HEK293 (cell line): Measurements from ENCODE around the gene EIF5A.

Experiments
- CTCF ChIA-PET: fragments of 350-600 bp; formaldehyde crosslinking; extraction: SDS; loops from one replicate; lab custom pipeline; 2021; ENCODE audit warnings: antibody characterized with exemption; lab: Yijun Ruan, JAX
- POLR2A ChIA-PET: fragments of 300-600 bp; formaldehyde crosslinking; extraction: SDS; loops from one replicate; lab custom pipeline; 2020; ENCODE audit warnings: antibody characterized with exemption, inconsistent platforms; lab: Yijun Ruan, JAX
- H3K27ac ChIP-seq: fragments of 200-500 bp; sonication (Bioruptor generic); 2 replicates; pipeline ENCODE4 v1.5.1; 2014; ENCODE audit warnings: low read depth, low read length, control low read depth, inconsistent platforms; ENCODE audit errors: extremely low read depth
- H3K36me3 ChIP-seq, 2 experiments: fragments of 200-500 bp in 1 of 2; sonication (Bioruptor generic) in 1 of 2; 1 replicate in 1 of 2; 2 replicates in 1 of 2; pipeline ENCODE4 v1.5.1; 2014 to 2017; ENCODE audit warnings: inconsistent platforms in 2 of 2, low read length in 2 of 2; ENCODE audit not compliant: control insufficient read depth in 2 of 2, insufficient read depth in 1 of 2
- H3K4me1 ChIP-seq: fragments of 200-500 bp; sonication (Bioruptor generic); 2 replicates; pipeline ENCODE4 v1.5.1; 2014; ENCODE audit warnings: mild to moderate bottlenecking, low read length, inconsistent platforms; ENCODE audit not compliant: control insufficient read depth, insufficient read depth
- H3K4me3 ChIP-seq: 2 replicates; pipeline ENCODE4 v1.5.1; 2011; ENCODE audit warnings: low read depth, mild to moderate bottlenecking, control low read depth, low read length, moderate library complexity
- H3K9me3 ChIP-seq: fragments of 200-500 bp; sonication (Bioruptor generic); 2 replicates; pipeline ENCODE4 v1.5.1; 2014; ENCODE audit warnings: low read depth, low read length, inconsistent platforms; ENCODE audit not compliant: control insufficient read depth, insufficient read depth
- SP2 ChIP-seq: fragments of 450-650 bp; formaldehyde crosslinking; IDR thresholded peaks from 2 replicates; pipeline ENCODE4 v1.5.1; 2016; ENCODE audit warnings: missing biosample characterization, missing genetic modification characterization
- ZFP41 ChIP-seq: fragments of 450-650 bp; formaldehyde crosslinking; IDR thresholded peaks from 2 replicates; pipeline ENCODE4 v1.5.1; 2016; ENCODE audit warnings: missing biosample characterization, missing genetic modification characterization, borderline replicate concordance
- ZNF211 ChIP-seq: fragments of 450-650 bp; formaldehyde crosslinking; IDR thresholded peaks from 2 replicates; pipeline ENCODE4 v1.5.1; 2016; ENCODE audit warnings: low read depth, missing biosample characterization, missing genetic modification characterization
- ZNF239 ChIP-seq: fragments of 450-650 bp; formaldehyde crosslinking; IDR thresholded peaks from 2 replicates; pipeline ENCODE4 v1.5.1; 2016; ENCODE audit warnings: missing biosample characterization, missing genetic modification characterization
- ZNF341 ChIP-seq: fragments of 450-650 bp; formaldehyde crosslinking; IDR thresholded peaks from 2 replicates; pipeline ENCODE4; 2016; ENCODE audit warnings: low read depth, missing biosample characterization, missing genetic modification characterization
- ZNF391 ChIP-seq: fragments of 450-650 bp; formaldehyde crosslinking; IDR thresholded peaks from 2 replicates; pipeline ENCODE4 v1.5.1; 2016; ENCODE audit warnings: low read depth, missing biosample characterization, missing genetic modification characterization, borderline replicate concordance
- ZNF501 ChIP-seq: fragments of 450-650 bp; formaldehyde crosslinking; IDR thresholded peaks from 2 replicates; pipeline ENCODE4 v1.5.1; 2016; ENCODE audit warnings: missing biosample characterization, missing genetic modification characterization
- ZNF529 ChIP-seq: fragments of 450-650 bp; formaldehyde crosslinking; IDR thresholded peaks from 2 replicates; pipeline ENCODE4 v1.5.1; 2017; ENCODE audit warnings: missing genetic modification characterization, missing biosample characterization; ENCODE audit not compliant: insufficient replicate concordance
- ZNF596 ChIP-seq: fragments of 450-650 bp; IDR thresholded peaks from 2 replicates; pipeline ENCODE4 v1.5.0; 2018; ENCODE audit warnings: missing biosample characterization, mild to moderate bottlenecking, missing genetic modification characterization, moderate library complexity
- ZNF600 ChIP-seq: fragments of 450-650 bp; formaldehyde crosslinking; IDR thresholded peaks from 2 replicates; pipeline ENCODE4 v1.5.1; 2016; ENCODE audit warnings: missing biosample characterization, missing genetic modification characterization
- ZNF624 ChIP-seq: fragments of 450-650 bp; formaldehyde crosslinking; IDR thresholded peaks from 2 replicates; pipeline ENCODE4 v1.5.1; 2017; ENCODE audit warnings: missing biosample characterization, missing genetic modification characterization
- ZNF785 ChIP-seq: fragments of 450-650 bp; formaldehyde crosslinking; IDR thresholded peaks from 2 replicates; pipeline ENCODE4 v1.5.1; 2016; ENCODE audit warnings: missing biosample characterization, missing genetic modification characterization
- TF ChIP-seq, protein P1 (sequence below): fragments of 450-650 bp; formaldehyde crosslinking; IDR thresholded peaks from 2 replicates; pipeline ENCODE4 v1.5.1; 2016; ENCODE audit warnings: missing biosample characterization, missing genetic modification characterization, borderline replicate concordance
- TF ChIP-seq, protein P2 (sequence below): fragments of 450-650 bp; formaldehyde crosslinking; IDR thresholded peaks from 2 replicates; pipeline ENCODE4 v1.5.1; 2016; ENCODE audit warnings: missing biosample characterization, missing genetic modification characterization
- TF ChIP-seq, protein P3 (sequence below): fragments of 450-650 bp; formaldehyde crosslinking; IDR thresholded peaks from 2 replicates; pipeline ENCODE4 v1.5.1; 2016; ENCODE audit warnings: missing biosample characterization, missing genetic modification characterization, borderline replicate concordance
- TF ChIP-seq, protein P4 (sequence below): fragments of 450-650 bp; formaldehyde crosslinking; IDR thresholded peaks from 2 replicates; pipeline ENCODE4 v1.5.1; 2016; ENCODE audit warnings: missing biosample characterization, missing genetic modification characterization
- TF ChIP-seq, protein P5 (sequence below): fragments of 450-650 bp; formaldehyde crosslinking; IDR thresholded peaks from 2 replicates; pipeline ENCODE4 v1.5.1; 2017; ENCODE audit warnings: missing biosample characterization, missing genetic modification characterization

Gene EIF5A

DNA sequence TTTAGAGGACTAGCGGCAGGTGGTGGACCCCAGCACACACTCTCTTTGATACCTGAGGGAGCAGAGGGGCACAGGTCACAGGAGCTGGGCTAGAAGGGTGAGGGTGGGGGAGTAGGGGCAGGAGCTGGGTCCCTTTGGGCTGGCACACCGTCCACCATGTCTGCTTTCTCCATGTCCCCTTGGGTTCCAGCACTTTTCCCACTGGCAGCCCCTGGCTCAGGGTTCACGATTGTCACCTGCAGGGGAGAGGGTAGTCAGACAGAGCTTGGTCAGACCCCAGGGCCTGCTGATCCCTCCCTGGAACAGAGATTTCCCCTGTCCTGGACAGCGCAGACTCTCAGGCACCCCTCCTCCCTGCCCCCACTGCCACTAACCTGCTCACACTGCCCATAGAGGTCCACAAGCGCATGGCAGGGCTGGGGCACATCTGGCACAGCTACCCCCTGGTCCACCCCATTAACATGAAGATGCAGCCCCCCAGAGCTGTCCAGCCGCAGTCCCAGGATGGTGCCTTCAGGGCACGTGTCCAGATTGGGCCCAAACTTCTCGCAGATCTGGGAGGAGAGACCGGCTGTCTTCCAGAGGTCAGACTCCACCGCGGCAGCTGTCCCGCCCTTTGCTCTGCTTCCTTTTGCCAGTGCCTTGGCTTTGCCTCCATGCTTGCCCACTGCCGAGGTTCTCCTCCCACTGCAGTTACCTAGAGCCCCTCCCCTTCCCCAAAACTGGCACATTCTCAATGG lies 10.9 kb downstream of the EIF5A start:
- CTCF ChIA-PET: interaction anchor here (1.0 to 1.5 kb wide), 2 partner anchors 8 to 234 kb away, joined by 4 to 6 read pairs; no protein-coding TSS in a partner anchor
- Histone ChIP-seq H3K4me3 (no peak overlapping the region), H3K4me1 (peaks cover 6% of the 10 kb centered on the region; the same call in 1 of the 2 replicates), H3K27ac (no peak overlapping the region), H3K9me3 (no peaks in the 10 kb centered on the region)
- POLR2A ChIA-PET: interaction anchor here (0.6 to 2.0 kb wide), 3 partner anchors 9 to 516 kb away, joined by 3 to 13 read pairs (median 4); partner anchors contain the start of genes KDM6B and NEURL4
- TF ChIP-seq ZNF391 (tag by site-specific recombination): no peak
- TF ChIP-seq ZNF624 (tag by site-specific recombination): no peak
- 0 out of 2 replicates have a peak, but pooled peaks have one; percentile 6 for TF ChIP-seq SP2
- TF ChIP-seq, all 188 proteins: peak for 1
- peaks cover 30 to 77% of the 10 kb centered on the region in 2 experiments for H3K36me3 ChIP-seq

DNA sequence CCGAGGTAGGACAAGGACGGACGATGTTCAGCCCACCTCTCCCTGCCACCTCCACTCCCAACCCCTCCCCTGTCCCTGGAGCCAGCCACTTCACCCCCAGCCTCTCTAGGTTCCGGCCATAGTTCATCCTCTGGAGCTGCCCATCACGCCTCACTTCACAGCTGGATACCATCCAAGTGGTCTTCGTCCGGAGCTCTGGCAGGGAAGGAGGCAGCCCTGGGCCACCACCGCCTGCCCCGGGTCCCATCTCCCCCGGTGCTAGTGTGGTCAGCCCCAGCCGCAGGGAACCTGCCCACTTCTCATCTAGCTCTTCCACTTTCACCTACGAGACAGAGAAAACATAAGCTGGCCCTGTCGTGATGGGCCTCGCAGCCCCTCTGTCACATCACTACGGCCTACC lies 14.0 kb downstream of the EIF5A start:
- CTCF ChIA-PET: interaction anchor here (0.7 to 1.2 kb wide), 5 partner anchors 8 to 300 kb away, joined by 3 to 8 read pairs (median 5); partner anchors contain the start of gene SLC2A4
- Histone ChIP-seq H3K4me1 (no peaks in the 10 kb centered on the region), H3K36me3 (peaks cover 42 to 90% of the 10 kb centered on the region in 2 experiments), H3K27ac (no peak overlapping the region), H3K9me3 (no peaks in the 10 kb centered on the region), H3K4me3 (no peak overlapping the region)
- POLR2A ChIA-PET: interaction anchor here (1.0 to 1.3 kb wide), 2 partner anchors 8 to 12 kb away, joined by 4 read pairs; no protein-coding TSS in a partner anchor
- no peak for TF ChIP-seq ZNF501 (tag by site-specific recombination)
- no peak for TF ChIP-seq ZNF529 (tag by site-specific recombination)
- TF ChIP-seq, protein P1, sequence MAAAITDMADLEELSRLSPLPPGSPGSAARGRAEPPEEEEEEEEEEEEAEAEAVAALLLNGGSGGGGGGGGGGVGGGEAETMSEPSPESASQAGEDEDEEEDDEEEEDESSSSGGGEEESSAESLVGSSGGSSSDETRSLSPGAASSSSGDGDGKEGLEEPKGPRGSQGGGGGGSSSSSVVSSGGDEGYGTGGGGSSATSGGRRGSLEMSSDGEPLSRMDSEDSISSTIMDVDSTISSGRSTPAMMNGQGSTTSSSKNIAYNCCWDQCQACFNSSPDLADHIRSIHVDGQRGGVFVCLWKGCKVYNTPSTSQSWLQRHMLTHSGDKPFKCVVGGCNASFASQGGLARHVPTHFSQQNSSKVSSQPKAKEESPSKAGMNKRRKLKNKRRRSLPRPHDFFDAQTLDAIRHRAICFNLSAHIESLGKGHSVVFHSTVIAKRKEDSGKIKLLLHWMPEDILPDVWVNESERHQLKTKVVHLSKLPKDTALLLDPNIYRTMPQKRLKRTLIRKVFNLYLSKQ: no peak
- TF ChIP-seq, protein P2, sequence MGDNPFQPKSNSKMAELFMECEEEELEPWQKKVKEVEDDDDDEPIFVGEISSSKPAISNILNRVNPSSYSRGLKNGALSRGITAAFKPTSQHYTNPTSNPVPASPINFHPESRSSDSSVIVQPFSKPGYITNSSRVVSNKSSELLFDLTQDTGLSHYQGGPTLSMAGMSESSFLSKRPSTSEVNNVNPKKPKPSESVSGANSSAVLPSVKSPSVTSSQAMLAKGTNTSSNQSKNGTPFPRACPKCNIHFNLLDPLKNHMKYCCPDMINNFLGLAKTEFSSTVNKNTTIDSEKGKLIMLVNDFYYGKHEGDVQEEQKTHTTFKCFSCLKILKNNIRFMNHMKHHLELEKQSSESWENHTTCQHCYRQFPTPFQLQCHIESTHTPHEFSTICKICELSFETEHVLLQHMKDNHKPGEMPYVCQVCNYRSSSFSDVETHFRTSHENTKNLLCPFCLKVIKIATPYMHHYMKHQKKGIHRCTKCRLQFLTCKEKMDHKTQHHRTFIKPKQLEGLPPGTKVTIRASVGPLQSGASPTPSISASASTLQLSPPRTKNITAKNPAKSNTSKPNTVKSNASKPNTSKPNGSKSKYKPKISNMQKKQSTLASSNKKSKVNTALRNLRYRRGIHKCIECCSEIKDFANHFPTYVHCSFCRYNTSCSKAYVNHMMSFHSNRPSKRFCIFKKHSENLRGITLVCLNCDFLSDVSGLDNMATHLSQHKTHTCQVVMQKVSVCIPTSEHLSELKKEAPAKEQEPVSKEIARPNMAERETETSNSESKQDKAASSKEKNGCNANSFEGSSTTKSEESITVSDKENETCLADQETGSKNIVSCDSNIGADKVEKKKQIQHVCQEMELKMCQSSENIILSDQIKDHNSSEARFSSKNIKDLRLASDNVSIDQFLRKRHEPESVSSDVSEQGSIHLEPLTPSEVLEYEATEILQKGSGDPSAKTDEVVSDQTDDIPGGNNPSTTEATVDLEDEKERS: no peak
- TF ChIP-seq ZNF211: no peak
- TF ChIP-seq, protein P3, sequence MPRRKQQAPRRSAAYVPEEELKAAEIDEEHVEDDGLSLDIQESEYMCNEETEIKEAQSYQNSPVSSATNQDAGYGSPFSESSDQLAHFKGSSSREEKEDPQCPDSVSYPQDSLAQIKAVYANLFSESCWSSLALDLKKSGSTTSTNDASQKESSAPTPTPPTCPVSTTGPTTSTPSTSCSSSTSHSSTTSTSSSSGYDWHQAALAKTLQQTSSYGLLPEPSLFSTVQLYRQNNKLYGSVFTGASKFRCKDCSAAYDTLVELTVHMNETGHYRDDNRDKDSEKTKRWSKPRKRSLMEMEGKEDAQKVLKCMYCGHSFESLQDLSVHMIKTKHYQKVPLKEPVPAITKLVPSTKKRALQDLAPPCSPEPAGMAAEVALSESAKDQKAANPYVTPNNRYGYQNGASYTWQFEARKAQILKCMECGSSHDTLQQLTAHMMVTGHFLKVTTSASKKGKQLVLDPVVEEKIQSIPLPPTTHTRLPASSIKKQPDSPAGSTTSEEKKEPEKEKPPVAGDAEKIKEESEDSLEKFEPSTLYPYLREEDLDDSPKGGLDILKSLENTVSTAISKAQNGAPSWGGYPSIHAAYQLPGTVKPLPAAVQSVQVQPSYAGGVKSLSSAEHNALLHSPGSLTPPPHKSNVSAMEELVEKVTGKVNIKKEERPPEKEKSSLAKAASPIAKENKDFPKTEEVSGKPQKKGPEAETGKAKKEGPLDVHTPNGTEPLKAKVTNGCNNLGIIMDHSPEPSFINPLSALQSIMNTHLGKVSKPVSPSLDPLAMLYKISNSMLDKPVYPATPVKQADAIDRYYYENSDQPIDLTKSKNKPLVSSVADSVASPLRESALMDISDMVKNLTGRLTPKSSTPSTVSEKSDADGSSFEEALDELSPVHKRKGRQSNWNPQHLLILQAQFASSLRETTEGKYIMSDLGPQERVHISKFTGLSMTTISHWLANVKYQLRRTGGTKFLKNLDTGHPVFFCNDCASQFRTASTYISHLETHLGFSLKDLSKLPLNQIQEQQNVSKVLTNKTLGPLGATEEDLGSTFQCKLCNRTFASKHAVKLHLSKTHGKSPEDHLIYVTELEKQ: no peak

DNA sequence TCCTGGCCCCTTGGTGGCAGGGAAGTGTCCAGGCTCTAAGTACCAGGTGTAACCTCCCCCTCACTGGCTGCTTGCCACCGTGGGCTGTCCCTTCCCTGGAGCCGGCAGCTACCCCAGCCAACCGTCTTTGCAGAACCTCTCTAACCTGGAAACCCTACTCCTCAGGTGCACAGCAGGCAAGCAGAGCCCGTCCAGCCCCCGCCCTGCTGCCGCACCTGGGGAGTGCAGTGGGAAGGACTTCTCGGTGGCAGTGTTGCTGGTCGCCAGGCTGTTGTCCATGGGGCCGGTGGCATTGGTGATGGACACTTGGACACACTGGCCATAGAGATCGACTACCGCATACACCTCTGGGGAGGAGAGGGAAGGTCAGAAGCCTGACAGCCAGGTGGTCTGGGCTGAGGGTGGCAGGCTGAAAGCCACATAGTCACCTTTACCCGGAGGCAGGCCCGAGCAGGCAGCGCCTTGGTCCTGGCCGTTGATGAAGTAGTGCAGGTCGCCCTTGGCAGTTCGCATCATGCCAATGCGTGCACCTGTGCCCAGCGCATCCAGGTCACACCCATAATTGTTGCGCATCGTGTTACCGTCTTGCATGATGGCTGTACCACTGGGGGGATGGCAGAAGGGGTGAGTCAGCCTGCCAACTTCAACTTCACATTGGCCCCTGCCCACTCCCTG lies 15.2 kb downstream of the EIF5A start:
- peaks cover under 1% of the 10 kb centered on the region; the same call in 1 of the 2 replicates for H3K4me1 ChIP-seq
- ChIA-PET CTCF (interaction anchor here (0.6 to 5.2 kb wide), 8 partner anchors 9 to 238 kb away, joined by 3 to 50 read pairs (median 3); partner anchors contain the start of genes ACAP1 and SLC2A4), POLR2A (interaction anchor here (1.0 to 1.3 kb wide), 2 partner anchors 9 to 13 kb away, joined by 4 read pairs; no protein-coding TSS in a partner anchor)
- H3K4me3 ChIP-seq: no peak overlapping the region
- H3K36me3 ChIP-seq: peaks cover 41 to 90% of the 10 kb centered on the region in 2 experiments
- no peaks in the 10 kb centered on the region for H3K9me3 ChIP-seq
- no peak overlapping the region for H3K27ac ChIP-seq
- no peak for TF ChIP-seq ZNF785 (tag by site-specific recombination)
- TF ChIP-seq, protein P4, sequence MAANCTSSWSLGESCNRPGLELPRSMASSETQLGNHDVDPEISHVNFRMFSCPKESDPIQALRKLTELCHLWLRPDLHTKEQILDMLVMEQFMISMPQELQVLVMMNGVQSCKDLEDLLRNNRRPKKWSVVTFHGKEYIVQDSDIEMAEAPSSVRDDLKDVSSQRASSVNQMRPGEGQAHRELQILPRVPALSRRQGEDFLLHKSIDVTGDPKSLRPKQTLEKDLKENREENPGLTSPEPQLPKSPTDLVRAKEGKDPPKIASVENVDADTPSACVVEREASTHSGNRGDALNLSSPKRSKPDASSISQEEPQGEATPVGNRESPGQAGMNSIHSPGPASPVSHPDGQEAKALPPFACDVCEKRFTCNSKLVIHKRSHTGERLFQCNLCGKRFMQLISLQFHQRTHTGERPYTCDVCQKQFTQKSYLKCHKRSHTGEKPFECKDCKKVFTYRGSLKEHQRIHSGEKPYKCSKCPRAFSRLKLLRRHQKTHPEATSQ (tag by site-specific recombination): no peak
- TF ChIP-seq ZFP41 (tag by site-specific recombination): no peak
- no peak for TF ChIP-seq ZNF341 (tag by site-specific recombination)
- TF ChIP-seq, protein P5, sequence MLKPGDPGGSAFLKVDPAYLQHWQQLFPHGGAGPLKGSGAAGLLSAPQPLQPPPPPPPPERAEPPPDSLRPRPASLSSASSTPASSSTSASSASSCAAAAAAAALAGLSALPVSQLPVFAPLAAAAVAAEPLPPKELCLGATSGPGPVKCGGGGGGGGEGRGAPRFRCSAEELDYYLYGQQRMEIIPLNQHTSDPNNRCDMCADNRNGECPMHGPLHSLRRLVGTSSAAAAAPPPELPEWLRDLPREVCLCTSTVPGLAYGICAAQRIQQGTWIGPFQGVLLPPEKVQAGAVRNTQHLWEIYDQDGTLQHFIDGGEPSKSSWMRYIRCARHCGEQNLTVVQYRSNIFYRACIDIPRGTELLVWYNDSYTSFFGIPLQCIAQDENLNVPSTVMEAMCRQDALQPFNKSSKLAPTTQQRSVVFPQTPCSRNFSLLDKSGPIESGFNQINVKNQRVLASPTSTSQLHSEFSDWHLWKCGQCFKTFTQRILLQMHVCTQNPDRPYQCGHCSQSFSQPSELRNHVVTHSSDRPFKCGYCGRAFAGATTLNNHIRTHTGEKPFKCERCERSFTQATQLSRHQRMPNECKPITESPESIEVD (tag by site-specific recombination): no peak
- TF ChIP-seq ZNF239 (tag by site-specific recombination): no peak
- TF ChIP-seq ZNF596 (tag by site-specific recombination): no peak
- TF ChIP-seq ZNF600 (tag by site-specific recombination): no peak
